C1 segment of cervical spinal cord (tissue), 14 donors: Measurements from ENCODE around the gene LDHAL6A.
A peak's percentile ranks its signal among the peaks of the same experiment; 100 is the strongest.
"Not testable (repeated sequence)": the region's sequence is repeated elsewhere in the genome, so short reads cannot be mapped to it uniquely, and the experiment has no call there.

Source experiments
- DNase-seq, 14 donors: peaks; one replicate each; lab custom pipeline; 2025; lab: John Stamatoyannopoulos, UW

LDHAL6A gene

GRCh38 chr11:18455686-18456372, at the start of gene LDHAL6A:
Gene LDHAL6A, plus strand, starts transcription at chr11:18455856. Its CDS starts 825 bp downstream, at chr11:18456681.
- DNase-seq = no peak

GRCh38 chr11:18407400-18407799, 48.3 kb upstream of the LDHAL6A start:
- not testable (repeated sequence) for DNase-seq

GRCh38 chr11:18408558-18409291, 46.9 kb upstream of the LDHAL6A start:
- no peak for DNase-seq

- DNase-seq = no peak
These were observed 39.2 kb upstream of the LDHAL6A start for GRCh38 chr11:18416459-18416858.

- no peak for DNase-seq
These were observed 36.6 kb upstream of the LDHAL6A start for GRCh38 chr11:18419040-18419439.

- no peak for DNase-seq
These were observed 35.6 kb upstream of the LDHAL6A start for GRCh38 chr11:18420067-18420466.

- no peak for DNase-seq
These were observed 28.4 kb upstream of the LDHAL6A start for GRCh38 chr11:18427240-18427639.

GRCh38 chr11:18429332-18429731, 26.3 kb upstream of the LDHAL6A start:
- DNase-seq = no peak

- DNase-seq = no peak
These were observed 17.0 kb upstream of the LDHAL6A start for GRCh38 chr11:18438691-18439090.

GRCh38 chr11:18449251-18449650, 6.4 kb upstream of the LDHAL6A start:
- DNase-seq = no peak

- DNase-seq = no peak
These were observed 2.7 kb upstream of the LDHAL6A start for GRCh38 chr11:18452927-18453326.

- no peak for DNase-seq
These were observed 1.8 kb downstream of the LDHAL6A start for GRCh38 chr11:18457450-18457849.

- DNase-seq = no peak
These were observed 4.0 kb downstream of the LDHAL6A start for GRCh38 chr11:18459634-18460033.

GRCh38 chr11:18461909-18462308, 6.3 kb downstream of the LDHAL6A start:
- DNase-seq = no peak

- DNase-seq = no peak
These were observed 7.8 kb downstream of the LDHAL6A start for GRCh38 chr11:18463439-18463838.

GRCh38 chr11:18466402-18466801, 10.7 kb downstream of the LDHAL6A start:
- no peak for DNase-seq

- DNase-seq = no peak
These were observed 12.4 kb downstream of the LDHAL6A start for GRCh38 chr11:18468059-18468458.

- no peak for DNase-seq
These were observed 13.3 kb downstream of the LDHAL6A start for GRCh38 chr11:18468961-18469360.

GRCh38 chr11:18471995-18472394, 16.3 kb downstream of the LDHAL6A start:
- DNase-seq = no peak

- no peak for DNase-seq
These were observed 16.9 kb downstream of the LDHAL6A start for GRCh38 chr11:18472587-18472986.

GRCh38 chr11:18479063-18479462, 23.4 kb downstream of the LDHAL6A start:
- DNase-seq = no peak

GRCh38 chr11:18485913-18486528, 30.4 kb downstream of the LDHAL6A start:
- no peak for DNase-seq

- DNase-seq = peak in 2 of 14 donors; percentile 4 to 13
These were observed 34.7 kb downstream of the LDHAL6A start for GRCh38 chr11:18490319-18490718.
